ENCODE data around the gene COL9A1. TPM values are rescaled to one million over a fixed set of nuclear protein-coding genes. Genes with fewer than 3 reads are reported as not detected.

COL9A1 gene
- total and polyA plus RNA-seq, 2 of the 4 experiments (the other 2 are of a cell fraction), result not detected

DNA sequence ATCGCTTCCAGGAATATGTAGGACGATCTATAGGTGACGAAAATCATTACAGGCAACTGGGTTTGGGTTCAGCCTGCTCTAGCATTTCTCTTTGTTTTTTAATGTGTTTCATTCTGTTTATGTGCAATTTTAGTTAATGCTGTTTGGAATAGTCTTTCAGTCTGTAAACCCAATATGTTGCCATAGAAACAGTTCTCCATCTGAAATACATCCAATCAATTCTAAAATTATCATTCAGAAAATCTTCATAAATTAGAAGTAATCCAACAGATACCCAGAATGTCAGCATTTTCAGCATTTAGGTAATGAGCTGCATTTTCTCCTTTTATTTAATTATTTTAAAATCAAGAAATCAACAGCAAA lies 34.8 kb upstream of the COL9A1 start:
- no peak overlapping the region for H2BK15ac ChIP-seq (ENCODE audit: low read depth, low read length)
- no peak overlapping the region for H2AFZ ChIP-seq (replicated peaks; ENCODE audit: low read length, poor library complexity)
- no peaks in the 10 kb centered on the region for H3K9me1 ChIP-seq (ENCODE audit: insufficient read depth, low read length)
- ATAC-seq (ENCODE audit: low read depth), result no peak
- no peaks in the 10 kb centered on the region for H3K27me3 ChIP-seq (ENCODE audit: control insufficient read depth, insufficient read depth, low read length)
- no peak overlapping the region for H3K18ac ChIP-seq (ENCODE audit: low read depth, low read length)
- no peak overlapping the region for H3K4ac ChIP-seq (ENCODE audit: low read depth, low read length)
- H2BK120ac ChIP-seq (ENCODE audit: low read depth, low read length), result no peak overlapping the region
- H3K9me3 ChIP-seq (ENCODE audit: control insufficient read depth, insufficient read depth, low read length), result no peaks in the 10 kb centered on the region
- H3K36me3 ChIP-seq (ENCODE audit: control insufficient read depth, insufficient read depth, low read length), result no peaks in the 10 kb centered on the region
- no peak overlapping the region for H4K5ac ChIP-seq (ENCODE audit: low read depth, low read length)
- no TSS peak for BruUV-seq (replicated peaks)
- no peak overlapping the region for H2BK20ac ChIP-seq (ENCODE audit: low read depth, low read length)
- intact Hi-C loops (cut with micrococcal nuclease), result no loop called here
- H4K8ac ChIP-seq (ENCODE audit: low read depth in 2 of 2, low read length in 2 of 2), result no peak overlapping the region
- no peak overlapping the region for H2BK5ac ChIP-seq (ENCODE audit: low read depth, low read length, poor library complexity, severe bottlenecking)
- no peaks in the 10 kb centered on the region for H4K20me1 ChIP-seq (ENCODE audit: insufficient read depth, low read length)
- H3K23ac ChIP-seq (ENCODE audit: low read depth, low read length), result no peak overlapping the region
- no peaks in the 10 kb centered on the region for H3K79me1 ChIP-seq (ENCODE audit: low read depth in 1 of 2, low read length in 2 of 2)
- H3K56ac ChIP-seq (ENCODE audit: extremely low read depth, insufficient read depth, low read length), result no peak overlapping the region
- no peak overlapping the region for H3K14ac ChIP-seq (replicated peaks; ENCODE audit: low read depth, low read length)
- no peak for DNase-seq
- H2AK5ac ChIP-seq (ENCODE audit: low read depth, low read length), result no peak overlapping the region
- dilution Hi-C loops (cut with HindIII; ENCODE audit: low sequenced_read_pairs, unreplicated experiment), result no loop called here
- H3K9ac ChIP-seq (ENCODE audit: low read depth, low read length), result no peak overlapping the region
- WGBS, 2 experiments (ENCODE audit: extremely low coverage in 2 of 2, insufficient read length in 1 of 2), result no CpG with 5 or more reads among the region's 3 CpGs
- no peak overlapping the region for H4K91ac ChIP-seq (ENCODE audit: insufficient read depth, low read depth, low read length)
- ChIA-PET CTCF (no interaction called here), POLR2A (ENCODE audit: unreplicated experiment) (no interaction called here)
- no peak for TF ChIP-seq MXI1 (IDR thresholded peaks at IDR 0.05; ENCODE audit: borderline replicate concordance, low read depth, low read length)
- no peak overlapping the region for H3K4me3 ChIP-seq (ENCODE audit: insufficient read depth, low read depth, low read length)
- no peak overlapping the region for H3K4me2 ChIP-seq (ENCODE audit: low read depth, low read length)
- no peak overlapping the region for H3K27ac ChIP-seq (ENCODE audit: insufficient read depth, low read length)
- no peak overlapping the region for H2AK9ac ChIP-seq (replicated peaks; ENCODE audit: low read depth, low read length, poor library complexity)
- in situ Hi-C loops (cut with MboI; ENCODE audit: low sequenced_read_pairs), result no loop called here
- H3K4me1 ChIP-seq (ENCODE audit: control insufficient read depth, insufficient read depth, low read length), result no peaks in the 10 kb centered on the region
